ENCODE results near the gene NID2.

The NID2 gene

GRCh38 chr14:52079239-52079959 is 10.5 kb upstream of the NID2 start:
- no peak for TF ChIP-seq TAF1 (IDR thresholded peaks at IDR 0.05; ENCODE audit: borderline replicate concordance, low read depth, low read length)
- no peak for TF ChIP-seq POLR2A (IDR thresholded peaks at IDR 0.05; ENCODE audit: low read depth, low read length)
- TF ChIP-seq POLR2AphosphoS5 (IDR thresholded peaks at IDR 0.05; ENCODE audit: low read depth, low read length) = no peak
- DNase-seq (ENCODE audit: insufficient read length) (no peak), FAIRE-seq (no peak)

GRCh38 chr14:52078721-52079120 is 9.9 kb upstream of the NID2 start:
- FAIRE-seq = no peak
- TF ChIP-seq TAF1 (IDR thresholded peaks at IDR 0.05; ENCODE audit: borderline replicate concordance, low read depth, low read length) = no peak
- no peak for TF ChIP-seq POLR2A (IDR thresholded peaks at IDR 0.05; ENCODE audit: low read depth, low read length)
- TF ChIP-seq POLR2AphosphoS5 (IDR thresholded peaks at IDR 0.05; ENCODE audit: low read depth, low read length) = no peak
- no peak for DNase-seq (ENCODE audit: insufficient read length)

GRCh38 chr14:52078095-52078531 is 9.3 kb upstream of the NID2 start:
- FAIRE-seq (no peak), DNase-seq (ENCODE audit: insufficient read length) (no peak)
- no peak for TF ChIP-seq POLR2AphosphoS5 (IDR thresholded peaks at IDR 0.05; ENCODE audit: low read depth, low read length)
- no peak for TF ChIP-seq TAF1 (IDR thresholded peaks at IDR 0.05; ENCODE audit: borderline replicate concordance, low read depth, low read length)
- no peak for TF ChIP-seq POLR2A (IDR thresholded peaks at IDR 0.05; ENCODE audit: low read depth, low read length)

- no peak for DNase-seq (ENCODE audit: insufficient read length)
- FAIRE-seq = no peak
- TF ChIP-seq POLR2AphosphoS5 (IDR thresholded peaks at IDR 0.05; ENCODE audit: low read depth, low read length) (no peak), POLR2A (IDR thresholded peaks at IDR 0.05; ENCODE audit: low read depth, low read length) (no peak), TAF1 (IDR thresholded peaks at IDR 0.05; ENCODE audit: borderline replicate concordance, low read depth, low read length) (no peak)
These were observed 8.6 kb upstream of the NID2 start for GRCh38 chr14:52077256-52077979.

- FAIRE-seq (no peak), DNase-seq (ENCODE audit: insufficient read length) (no peak)
- no peak for TF ChIP-seq TAF1 (IDR thresholded peaks at IDR 0.05; ENCODE audit: borderline replicate concordance, low read depth, low read length)
- TF ChIP-seq POLR2AphosphoS5 (IDR thresholded peaks at IDR 0.05; ENCODE audit: low read depth, low read length) = no peak
These were observed 7.5 kb upstream of the NID2 start for GRCh38 chr14:52076334-52076733.

GRCh38 chr14:52075371-52075770 is 6.5 kb upstream of the NID2 start:
- no peak for FAIRE-seq
- DNase-seq (ENCODE audit: insufficient read length) = no peak
- no peak for TF ChIP-seq TAF1 (IDR thresholded peaks at IDR 0.05; ENCODE audit: borderline replicate concordance, low read depth, low read length)
- TF ChIP-seq POLR2AphosphoS5 (IDR thresholded peaks at IDR 0.05; ENCODE audit: low read depth, low read length) = no peak
- TF ChIP-seq POLR2A (IDR thresholded peaks at IDR 0.05; ENCODE audit: low read depth, low read length) = no peak

- no peak for DNase-seq (ENCODE audit: insufficient read length)
- no peak for FAIRE-seq
- TF ChIP-seq POLR2AphosphoS5 (IDR thresholded peaks at IDR 0.05; ENCODE audit: low read depth, low read length) = no peak
- TF ChIP-seq POLR2A (IDR thresholded peaks at IDR 0.05; ENCODE audit: low read depth, low read length) = no peak
- TF ChIP-seq TAF1 (IDR thresholded peaks at IDR 0.05; ENCODE audit: borderline replicate concordance, low read depth, low read length) = no peak
These were observed 4.4 kb upstream of the NID2 start for GRCh38 chr14:52073251-52073650.

GRCh38 chr14:52072266-52072780 is 3.5 kb upstream of the NID2 start:
- FAIRE-seq (no peak), DNase-seq (ENCODE audit: insufficient read length) (no peak)
- TF ChIP-seq POLR2A (IDR thresholded peaks at IDR 0.05; ENCODE audit: low read depth, low read length) (no peak), TAF1 (IDR thresholded peaks at IDR 0.05; ENCODE audit: borderline replicate concordance, low read depth, low read length) (no peak), POLR2AphosphoS5 (IDR thresholded peaks at IDR 0.05; ENCODE audit: low read depth, low read length) (no peak)

- no peak for FAIRE-seq
- DNase-seq (ENCODE audit: insufficient read length) = no peak
- no peak for TF ChIP-seq POLR2A (IDR thresholded peaks at IDR 0.05; ENCODE audit: low read depth, low read length)
- no peak for TF ChIP-seq POLR2AphosphoS5 (IDR thresholded peaks at IDR 0.05; ENCODE audit: low read depth, low read length)
- no peak for TF ChIP-seq TAF1 (IDR thresholded peaks at IDR 0.05; ENCODE audit: borderline replicate concordance, low read depth, low read length)
These were observed 2.8 kb upstream of the NID2 start for GRCh38 chr14:52071675-52072074.

- no peak for FAIRE-seq
These were observed 1.2 kb upstream of the NID2 start for GRCh38 chr14:52070051-52070431.

GRCh38 chr14:52069307-52070050 is 620 bp upstream of the NID2 start:
- no peak for TF ChIP-seq POLR2AphosphoS5 (IDR thresholded peaks at IDR 0.05; ENCODE audit: low read depth, low read length)
- no peak for TF ChIP-seq POLR2A (IDR thresholded peaks at IDR 0.05; ENCODE audit: low read depth, low read length)
- DNase-seq (ENCODE audit: insufficient read length) (no peak), FAIRE-seq (no peak)

More at GRCh38 chr14:52070051-52070431, 1.2 kb upstream of the NID2 start:
- no peak for DNase-seq (ENCODE audit: insufficient read length)
- TF ChIP-seq POLR2A (IDR thresholded peaks at IDR 0.05; ENCODE audit: low read depth, low read length) = no peak
- no peak for TF ChIP-seq POLR2AphosphoS5 (IDR thresholded peaks at IDR 0.05; ENCODE audit: low read depth, low read length)
- TF ChIP-seq TAF1 (IDR thresholded peaks at IDR 0.05; ENCODE audit: borderline replicate concordance, low read depth, low read length) = no peak

Measured in GM12892 (cell line).